ENCODE data around the gene TMPO. TPM values are rescaled to one million over a fixed set of nuclear protein-coding genes. Genes with fewer than 3 reads are reported as not detected.

TMPO gene
- total RNA-seq, 1 experiment from 2014 or later: 202 TPM

GRCh38 chr12:98478606-98479005 is 36.8 kb upstream of the TMPO start:
- H3K27ac ChIP-seq (ENCODE audit: insufficient read length, low read depth, low read length): no peak overlapping the region
- WGBS (ENCODE audit: extremely low coverage, insufficient read length, low lambda C conversion rate): no CpG with 5 or more reads among the region's 5 CpGs

More at GRCh38 chr12:98478606-98479005, 36.8 kb upstream of the TMPO start:
- Histone ChIP-seq H4K5ac (ENCODE audit: insufficient read length, low read depth, low read length) (no peak overlapping the region), H2BK20ac (ENCODE audit: low read depth, low read length, poor library complexity, severe bottlenecking) (no peak overlapping the region), H3K9me3 (ENCODE audit: control insufficient read depth, low read depth, low read length) (no peaks in the 10 kb centered on the region), H4K8ac (replicated peaks; ENCODE audit: insufficient read length, low read depth, low read length) (no peak overlapping the region), H3T11ph (ENCODE audit: low read length) (no peak overlapping the region), H3K79me2 (ENCODE audit: insufficient read depth, low read length) (no peaks in the 10 kb centered on the region), H2BK15ac (ENCODE audit: low read depth, low read length) (no peak overlapping the region), H3K56ac (ENCODE audit: insufficient read length, low read depth, low read length) (no peak overlapping the region), H3K14ac (ENCODE audit: insufficient read depth, low read length) (no peak overlapping the region), H2BK5ac (ENCODE audit: insufficient read length, low read length) (no peak overlapping the region), H3K4ac (ENCODE audit: low read depth, low read length) (no peak overlapping the region), H3K27me3 (ENCODE audit: insufficient read depth, low read length) (no peaks in the 10 kb centered on the region), H3K18ac (ENCODE audit: insufficient read length, low read depth, low read length) (no peak overlapping the region), H4K91ac (ENCODE audit: insufficient read length, low read depth, low read length) (no peak overlapping the region), H3K4me1 (ENCODE audit: insufficient read depth, low read length) (no peaks in the 10 kb centered on the region), H3K4me2 (ENCODE audit: insufficient read depth, insufficient read length, low read length) (no peak overlapping the region), H3K9ac (ENCODE audit: extremely low read depth, insufficient read length, low read length) (no peak overlapping the region), H2BK12ac (ENCODE audit: insufficient read length, low read depth, low read length) (no peak overlapping the region), H2AK5ac (ENCODE audit: insufficient read length, low read length) (no peak overlapping the region), H2BK120ac (ENCODE audit: low read depth, low read length, poor library complexity, severe bottlenecking) (no peak overlapping the region), H3K23ac (ENCODE audit: insufficient read length, low read depth, low read length) (no peak overlapping the region), H3K23me2 (ENCODE audit: insufficient read length, low read depth, low read length, poor library complexity, severe bottlenecking) (peaks cover 1% of the 10 kb centered on the region), H3K79me1 (ENCODE audit: insufficient read depth, low read depth, low read length, poor library complexity, severe bottlenecking) (no peaks in the 10 kb centered on the region), H2AFZ (ENCODE audit: low read length) (no peak overlapping the region), H4K20me1 (ENCODE audit: control insufficient read depth, insufficient read depth, insufficient read length) (no peaks in the 10 kb centered on the region)
- Mint-ChIP-seq H3K27me3 (ENCODE audit: low read depth) (no peaks in the 10 kb centered on the region), H3K36me3 (ENCODE audit: insufficient read depth in 1 of 3, low read depth in 3 of 3) (no peaks in the 10 kb centered on the region), H3K27ac (no peak overlapping the region), H3K4me1 (0 out of 4 replicates have a peak, but pooled peaks cover 0 to 3% of the 10 kb centered on the region in 2 experiments), H3K4me3 (no peak overlapping the region), H3K9me3 (no peaks in the 10 kb centered on the region; a peak in 2 of 5 replicates)
- TF ChIP-seq, protein P1, sequence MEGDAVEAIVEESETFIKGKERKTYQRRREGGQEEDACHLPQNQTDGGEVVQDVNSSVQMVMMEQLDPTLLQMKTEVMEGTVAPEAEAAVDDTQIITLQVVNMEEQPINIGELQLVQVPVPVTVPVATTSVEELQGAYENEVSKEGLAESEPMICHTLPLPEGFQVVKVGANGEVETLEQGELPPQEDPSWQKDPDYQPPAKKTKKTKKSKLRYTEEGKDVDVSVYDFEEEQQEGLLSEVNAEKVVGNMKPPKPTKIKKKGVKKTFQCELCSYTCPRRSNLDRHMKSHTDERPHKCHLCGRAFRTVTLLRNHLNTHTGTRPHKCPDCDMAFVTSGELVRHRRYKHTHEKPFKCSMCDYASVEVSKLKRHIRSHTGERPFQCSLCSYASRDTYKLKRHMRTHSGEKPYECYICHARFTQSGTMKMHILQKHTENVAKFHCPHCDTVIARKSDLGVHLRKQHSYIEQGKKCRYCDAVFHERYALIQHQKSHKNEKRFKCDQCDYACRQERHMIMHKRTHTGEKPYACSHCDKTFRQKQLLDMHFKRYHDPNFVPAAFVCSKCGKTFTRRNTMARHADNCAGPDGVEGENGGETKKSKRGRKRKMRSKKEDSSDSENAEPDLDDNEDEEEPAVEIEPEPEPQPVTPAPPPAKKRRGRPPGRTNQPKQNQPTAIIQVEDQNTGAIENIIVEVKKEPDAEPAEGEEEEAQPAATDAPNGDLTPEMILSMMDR (conservative IDR thresholded peaks at IDR 0.05): no peak
- no peak for DNase-seq
